ENCODE measurements around the gene MYH7. TPM values are rescaled to one million over a fixed set of nuclear protein-coding genes. Genes with fewer than 3 reads are reported as not detected.

Gene MYH7
- total and polyA plus RNA-seq, 2 of the 4 experiments (the other 2 are of a cell fraction): not detected

DNA sequence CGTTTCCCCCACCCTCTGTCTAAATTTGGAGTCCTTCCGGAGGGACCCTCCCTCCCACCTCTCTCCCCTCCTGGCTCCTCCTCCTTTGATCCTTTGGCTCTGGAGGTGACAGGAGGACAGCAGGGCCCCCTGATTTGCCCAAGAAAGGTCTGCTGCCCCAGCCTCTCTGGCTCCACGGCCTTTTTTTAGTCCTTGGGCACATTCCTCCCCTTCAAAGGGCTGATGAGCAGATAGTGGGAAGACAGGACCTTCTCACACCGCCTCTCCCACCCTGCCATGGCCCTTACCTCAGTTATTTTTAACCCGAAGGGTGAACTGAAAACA, 27.2 kb downstream of the MYH7 start:
- WGBS, 2 experiments (ENCODE audit: extremely low coverage in 2 of 2, insufficient read length in 1 of 2): 0% methylated on average over 1 of the region's 5 CpGs; no CpG with 5 or more reads in 1 of the 2 experiments
- no peak for TF ChIP-seq CHD1 (IDR thresholded peaks at IDR 0.05; ENCODE audit: low read depth, low read length)
- no peak for TF ChIP-seq RFX5 (IDR thresholded peaks at IDR 0.05; ENCODE audit: low read depth, low read length)
- TF ChIP-seq MXI1 (IDR thresholded peaks at IDR 0.05; ENCODE audit: borderline replicate concordance, low read depth, low read length): no peak
- no peak for TF ChIP-seq FOS (IDR thresholded peaks at IDR 0.05; ENCODE audit: low read depth, low read length)
- no peak for TF ChIP-seq BHLHE40 (IDR thresholded peaks at IDR 0.05; ENCODE audit: low read depth, low read length)
- TF ChIP-seq NFE2L2 (IDR thresholded peaks at IDR 0.05; ENCODE audit: low read depth, low read length): no peak
- Histone ChIP-seq H2AFZ (replicated peaks; ENCODE audit: low read length, poor library complexity) (no peak overlapping the region), H2AK9ac (replicated peaks; ENCODE audit: low read depth, low read length, poor library complexity) (no peak overlapping the region), H3K23ac (ENCODE audit: low read depth, low read length) (no peak overlapping the region), H4K91ac (ENCODE audit: insufficient read depth, low read depth, low read length) (no peak overlapping the region), H4K8ac (ENCODE audit: low read depth in 2 of 2, low read length in 2 of 2) (no peak overlapping the region), H3K9me3 (ENCODE audit: control insufficient read depth, insufficient read depth, low read length) (no peaks in the 10 kb centered on the region), H3K18ac (ENCODE audit: low read depth, low read length) (no peak overlapping the region), H4K5ac (ENCODE audit: low read depth, low read length) (no peak overlapping the region), H3K4me1 (ENCODE audit: control insufficient read depth, insufficient read depth, low read length) (no peaks in the 10 kb centered on the region), H3K27me3 (ENCODE audit: control insufficient read depth, insufficient read depth, low read length) (peaks cover 53% of the 10 kb centered on the region), H3K9ac (ENCODE audit: low read depth, low read length) (no peak overlapping the region), H4K20me1 (ENCODE audit: insufficient read depth, low read length) (no peaks in the 10 kb centered on the region), H2BK20ac (ENCODE audit: low read depth, low read length) (no peak overlapping the region), H2BK120ac (ENCODE audit: low read depth, low read length) (no peak overlapping the region), H3K4me2 (ENCODE audit: low read depth, low read length) (no peak overlapping the region), H3K4me3 (ENCODE audit: insufficient read depth, low read depth, low read length) (no peak overlapping the region), H3K14ac (replicated peaks; ENCODE audit: low read depth, low read length) (no peak overlapping the region), H3K4ac (ENCODE audit: low read depth, low read length) (no peak overlapping the region), H2BK15ac (ENCODE audit: low read depth, low read length) (no peak overlapping the region), H3K9me1 (ENCODE audit: insufficient read depth, low read length) (no peaks in the 10 kb centered on the region), H3K56ac (ENCODE audit: extremely low read depth, insufficient read depth, low read length) (no peak overlapping the region), H3K79me1 (ENCODE audit: low read depth in 1 of 2, low read length in 2 of 2) (no peaks in the 10 kb centered on the region), H2BK5ac (ENCODE audit: low read depth, low read length, poor library complexity, severe bottlenecking) (no peak overlapping the region), H2AK5ac (ENCODE audit: low read depth, low read length) (no peak overlapping the region), H3K27ac (ENCODE audit: insufficient read depth, low read length) (no peak overlapping the region), H3K36me3 (ENCODE audit: control insufficient read depth, insufficient read depth, low read length) (no peaks in the 10 kb centered on the region)
- in situ Hi-C loops (cut with MboI; ENCODE audit: low sequenced_read_pairs): no loop called here
- BruUV-seq (replicated peaks): no TSS peak
- ChIA-PET CTCF (no interaction called here), POLR2A (ENCODE audit: unreplicated experiment) (no interaction called here)
- ATAC-seq (ENCODE audit: low read depth) (no peak), DNase-seq (no peak)
- intact Hi-C loops (cut with micrococcal nuclease): no loop called here
- dilution Hi-C loops (cut with HindIII; ENCODE audit: low sequenced_read_pairs, unreplicated experiment): no loop called here
